K562 (cell line): ENCODE results near the gene EMID1. TPM values are rescaled to one million over a fixed set of nuclear protein-coding genes. Genes with fewer than 3 reads are reported as not detected.
A peak's percentile ranks its signal among the peaks of the same experiment; 100 is the strongest.

Source experiments
- ATAC-seq: fragments of 200-7000 bp; cut with Tn5 transposase; 3 replicates; pipeline ENCODE4 v1.9.1; 2020; ENCODE audit warnings: moderate library complexity
- BruUV-seq: library from RNA; stranded (reverse); fragments of 400-500 nt; replicated peaks from 2 replicates; lab custom pipeline; 2021; lab: Mats Ljungman, UMichigan
- CTCF ChIA-PET: fragments of 300-600 bp; formaldehyde crosslinking; extraction: SDS; loops from one replicate; lab custom pipeline; 2021; ENCODE audit warnings: low intra/inter-chr PET ratio; lab: Yijun Ruan, JAX
- POLR2A ChIA-PET: fragments of 300-600, 350-650 bp; sonication (Branson Sonifier 250); formaldehyde crosslinking; extraction: SDS; loops from one replicate; lab custom pipeline; 2021; ENCODE audit warnings: antibody characterized with exemption, inconsistent platforms; lab: Yijun Ruan, JAX
- DNase-seq, 4 experiments: peaks; one replicate each; pipeline versions ENCODE4 v3.0.0 to v3.0.0-alpha.2; 2011 to 2018; ENCODE audit warnings: low spot score in 3 of 4, mixed read lengths in 3 of 4; ENCODE audit errors: extremely low read depth in 1 of 4
- FAIRE-seq: peaks from 2 replicates; lab custom pipeline; 2011; peaks lifted over from hg19 to GRCh38; lab: Jason Lieb, UNC
- H2AFZ ChIP-seq: 2 replicates; pipeline ENCODE4 v1.6.0; 2011; ENCODE audit warnings: low read depth, low read length, control low read depth, inconsistent platforms
- H3K27ac ChIP-seq: fragments of 200-600 bp; 3 replicates; pipeline ENCODE4 v1.8.0; 2011; ENCODE audit warnings: low read depth, mild to moderate bottlenecking, control low read depth, inconsistent platforms, low read length, moderate library complexity, mixed read lengths; ENCODE audit errors: extremely low read depth
- H3K27me3 ChIP-seq, 2 experiments: fragments of 300-600 bp in 1 of 2; 2 replicates in 1 of 2; 3 replicates in 1 of 2; pipeline versions ENCODE4 v1.6.0 to v1.8.0; 2011; ENCODE audit warnings: inconsistent platforms in 2 of 2, low read length in 2 of 2, mild to moderate bottlenecking in 1 of 2, mixed read lengths in 1 of 2, moderate library complexity in 1 of 2; ENCODE audit not compliant: control insufficient read depth in 2 of 2, insufficient read depth in 2 of 2
- H3K36me3 ChIP-seq: fragments of 300-600 bp; 3 replicates; pipeline ENCODE4 v1.8.0; 2011; ENCODE audit warnings: mild to moderate bottlenecking, low read length, inconsistent platforms; ENCODE audit not compliant: control insufficient read depth, insufficient read depth
- H3K4me1 ChIP-seq, 2 experiments: fragments of 200-600 bp in 1 of 2; replicated peaks in 1 of 2; 2 replicates in 1 of 2; 3 replicates in 1 of 2; pipeline versions ENCODE4 v1.5.1 to v1.8.0; 2011; ENCODE audit warnings: inconsistent platforms in 2 of 2, low read length in 2 of 2, mild to moderate bottlenecking in 1 of 2, mixed read lengths in 1 of 2, moderate library complexity in 1 of 2; ENCODE audit not compliant: control insufficient read depth in 2 of 2, insufficient read depth in 2 of 2
- H3K4me2 ChIP-seq: 2 replicates; pipeline ENCODE4 v1.6.1; 2011; ENCODE audit warnings: low read length, control low read depth, inconsistent platforms, mixed read lengths; ENCODE audit not compliant: insufficient read depth
- H3K4me3 ChIP-seq: fragments of 200-600 bp; sonication (generic), shearing (Covaris generic); 2 replicates; pipeline ENCODE4 v1.5.1; 2016; ENCODE audit warnings: control low read depth, inconsistent platforms
- H3K79me2 ChIP-seq: fragments of 200-600 bp; 3 replicates; pipeline ENCODE4 v1.8.0; 2011; ENCODE audit warnings: low read length, inconsistent platforms; ENCODE audit not compliant: control insufficient read depth, insufficient read depth
- H3K9ac ChIP-seq, 2 experiments: 2 replicates each; pipeline versions ENCODE4 v1.6.0 to v1.6.1; 2011; ENCODE audit warnings: low read depth in 2 of 2, low read length in 2 of 2, control low read depth in 1 of 2, inconsistent platforms in 1 of 2, mild to moderate bottlenecking in 1 of 2, mixed read lengths in 1 of 2; ENCODE audit not compliant: insufficient read depth in 1 of 2
- H3K9me1 ChIP-seq: one replicate; pipeline ENCODE4 v1.6.0; 2011; ENCODE audit warnings: inconsistent platforms, mild to moderate bottlenecking, low read length, moderate library complexity; ENCODE audit not compliant: control insufficient read depth, insufficient read depth
- H3K9me3 ChIP-seq: replicated peaks from 2 replicates; pipeline ENCODE4 v1.5.1; 2011; ENCODE audit warnings: low read depth, low read length, inconsistent platforms; ENCODE audit not compliant: control insufficient read depth, insufficient read depth
- H4K20me1 ChIP-seq: replicated peaks from 2 replicates; pipeline ENCODE4 v1.6.1; 2011; ENCODE audit warnings: low read length, inconsistent platforms, mixed read lengths; ENCODE audit not compliant: control insufficient read depth, insufficient read depth
- ELF2 ChIP-seq: fragments of 250-450 bp; sonication (Bioruptor Pico); IDR thresholded peaks from 2 replicates; pipeline ENCODE4 v1.5.0; 2021; ENCODE audit warnings: mild to moderate bottlenecking
- KDM5B ChIP-seq: fragments of 200-600 bp; sonication (generic); IDR thresholded peaks from 2 replicates; pipeline ENCODE4 v1.6.1; 2012; ENCODE audit warnings: low read depth, mild to moderate bottlenecking, moderate library complexity, low read length, control low read depth, inconsistent platforms; ENCODE audit not compliant: insufficient replicate concordance
- MITF ChIP-seq: IDR thresholded peaks from 2 replicates; pipeline ENCODE4 v1.6.1; 2014; ENCODE audit warnings: antibody characterized with exemption
- RBBP5 ChIP-seq: fragments of 200-600 bp; sonication (generic); IDR thresholded peaks from 2 replicates; pipeline ENCODE4 v1.6.1; 2012; ENCODE audit warnings: borderline replicate concordance, mild to moderate bottlenecking, low read length, control low read depth, inconsistent platforms; ENCODE audit not compliant: insufficient read depth, poor library complexity, severe bottlenecking
- SMAD2 ChIP-seq: fragments of 150-350 bp; IDR thresholded peaks from 2 replicates; pipeline ENCODE4 v1.6.1; 2014; ENCODE audit warnings: low read depth, mild to moderate bottlenecking, low read length
- STAT5B ChIP-seq: fragments of 250-450 bp; sonication (Bioruptor Pico); IDR thresholded peaks from 2 replicates; pipeline ENCODE4 v1.8.0; 2021; ENCODE audit warnings: mild to moderate bottlenecking, inconsistent platforms
- WGBS: fragments of 100-300 bp; shearing (Covaris generic); methylation state at CpG from one replicate; pipeline ENCODE4 v1.1.6; 2016; ENCODE audit warnings: low coverage, mixed read lengths; ENCODE audit not compliant: insufficient coverage; ENCODE audit errors: missing lambda C conversion rate; 5-methylcytosine and 5-hydroxymethylcytosine counted together
- in situ Hi-C: fragments of 300-500 bp; cut with MboI; formaldehyde crosslinking; loops from 4 replicates; pipeline ENCODE4 v1.15.0; 2018; ENCODE audit warnings: inconsistent platforms, mixed read lengths
- intact Hi-C: fragments of 100-400 bp; cut with micrococcal nuclease; formaldehyde crosslinking; loops from 2 replicates; pipeline ENCODE4 v1.14.2; 2022
- polyA plus RNA-seq, 8 experiments: library from polyadenylated mRNA; depleted of rRNA in 4 of 8; stranded (reverse) in 5 of 8; unstranded in 3 of 8; fragments of >200 nt; fragmentation: Nextera tagmentation in 2 of 8; fragmentation: Illumina TruSeq in 1 of 8; extraction: Ambion mirVana in 2 of 8; extraction: Trizol in 1 of 8; gene quantifications; 2 replicates each; pipeline versions ENCODE4 v1.2.1 to v1.2.3, GENCODE V29; 2011 to 2014; ENCODE audit warnings: inconsistent platforms in 1 of 8, missing spikeins in 1 of 8
- total RNA-seq, 7 experiments: library from RNA; depleted of rRNA in 6 of 7; stranded (reverse); fragments of >200 nt in 6 of 7; fragmentation: Illumina TruSeq in 2 of 7; extraction: Trizol in 2 of 7; gene quantifications; 2 replicates each; pipeline versions ENCODE4 v1.2.1 to v1.2.3, GENCODE V29; 2011 to 2021; ENCODE audit warnings: low replicate concordance in 1 of 7
- TF ChIP-seq, protein P1 (sequence below): fragments of 200-600 bp; sonication (generic); IDR thresholded peaks from one replicate; pipeline ENCODE4 v1.6.1; 2012; ENCODE audit warnings: mild to moderate bottlenecking, low read depth, low read length, inconsistent platforms

The EMID1 gene
- total and polyA plus RNA-seq, 9 of the 15 experiments (the other 6 are each of a cell fraction or from before 2014, with no cell fraction given), result 0.15 to 7.2 (median 2.7) TPM

- no peaks in the 10 kb centered on the region for H3K27me3 ChIP-seq
- peaks cover 63% of the 10 kb centered on the region for H3K79me2 ChIP-seq
- peaks cover 24 to 28% of the 10 kb centered on the region in 2 experiments; a peak in 4 of 5 replicates for H3K4me1 ChIP-seq
- WGBS, result 3% methylated on average over 9 of the region's 13 CpGs
- DNase-seq (peak in 1 of 4 experiments; percentile 27), ATAC-seq (peak; percentile 7; the same call in 2 of the 3 replicates), FAIRE-seq (peak; percentile 19)
- H3K9me1 ChIP-seq, result peaks cover 3% of the 10 kb centered on the region
- peaks cover 60% of the 10 kb centered on the region for H3K36me3 ChIP-seq
- ChIA-PET POLR2A (interaction anchor here (0.6 to 2.9 kb wide), 12 partner anchors 8 to 1916 kb away, joined by 3 to 10 read pairs (median 3); partner anchors contain the start of gene XBP1), CTCF (no interaction called here)
- intact Hi-C loops, result loop anchor here (10.0 kb wide), 1 partner anchor 382 kb away; the partner anchor contains the start of gene ZNRF3
- H4K20me1 ChIP-seq, result peaks cover 32% of the 10 kb centered on the region
- no TSS peak for BruUV-seq
- H3K27ac ChIP-seq, result peak overlapping the region; percentile 100
- peak overlapping the region; percentile 100 for H2AFZ ChIP-seq
- peak overlapping the region; percentile 91 for H3K4me3 ChIP-seq
- H3K9me3 ChIP-seq, result no peaks in the 10 kb centered on the region
- peak overlapping the region; percentile 96 for H3K4me2 ChIP-seq
- peak overlapping the region; percentile 100 for H3K9ac ChIP-seq
- in situ Hi-C loops, result no loop called here
- TF ChIP-seq RBBP5 (peak; percentile 18), ELF2 (no peak), SMAD2 (no peak), STAT5B (CRISPR knock-in tag) (no peak), KDM5B (peak; percentile 15), MITF (no peak)
- TF ChIP-seq, protein P1, sequence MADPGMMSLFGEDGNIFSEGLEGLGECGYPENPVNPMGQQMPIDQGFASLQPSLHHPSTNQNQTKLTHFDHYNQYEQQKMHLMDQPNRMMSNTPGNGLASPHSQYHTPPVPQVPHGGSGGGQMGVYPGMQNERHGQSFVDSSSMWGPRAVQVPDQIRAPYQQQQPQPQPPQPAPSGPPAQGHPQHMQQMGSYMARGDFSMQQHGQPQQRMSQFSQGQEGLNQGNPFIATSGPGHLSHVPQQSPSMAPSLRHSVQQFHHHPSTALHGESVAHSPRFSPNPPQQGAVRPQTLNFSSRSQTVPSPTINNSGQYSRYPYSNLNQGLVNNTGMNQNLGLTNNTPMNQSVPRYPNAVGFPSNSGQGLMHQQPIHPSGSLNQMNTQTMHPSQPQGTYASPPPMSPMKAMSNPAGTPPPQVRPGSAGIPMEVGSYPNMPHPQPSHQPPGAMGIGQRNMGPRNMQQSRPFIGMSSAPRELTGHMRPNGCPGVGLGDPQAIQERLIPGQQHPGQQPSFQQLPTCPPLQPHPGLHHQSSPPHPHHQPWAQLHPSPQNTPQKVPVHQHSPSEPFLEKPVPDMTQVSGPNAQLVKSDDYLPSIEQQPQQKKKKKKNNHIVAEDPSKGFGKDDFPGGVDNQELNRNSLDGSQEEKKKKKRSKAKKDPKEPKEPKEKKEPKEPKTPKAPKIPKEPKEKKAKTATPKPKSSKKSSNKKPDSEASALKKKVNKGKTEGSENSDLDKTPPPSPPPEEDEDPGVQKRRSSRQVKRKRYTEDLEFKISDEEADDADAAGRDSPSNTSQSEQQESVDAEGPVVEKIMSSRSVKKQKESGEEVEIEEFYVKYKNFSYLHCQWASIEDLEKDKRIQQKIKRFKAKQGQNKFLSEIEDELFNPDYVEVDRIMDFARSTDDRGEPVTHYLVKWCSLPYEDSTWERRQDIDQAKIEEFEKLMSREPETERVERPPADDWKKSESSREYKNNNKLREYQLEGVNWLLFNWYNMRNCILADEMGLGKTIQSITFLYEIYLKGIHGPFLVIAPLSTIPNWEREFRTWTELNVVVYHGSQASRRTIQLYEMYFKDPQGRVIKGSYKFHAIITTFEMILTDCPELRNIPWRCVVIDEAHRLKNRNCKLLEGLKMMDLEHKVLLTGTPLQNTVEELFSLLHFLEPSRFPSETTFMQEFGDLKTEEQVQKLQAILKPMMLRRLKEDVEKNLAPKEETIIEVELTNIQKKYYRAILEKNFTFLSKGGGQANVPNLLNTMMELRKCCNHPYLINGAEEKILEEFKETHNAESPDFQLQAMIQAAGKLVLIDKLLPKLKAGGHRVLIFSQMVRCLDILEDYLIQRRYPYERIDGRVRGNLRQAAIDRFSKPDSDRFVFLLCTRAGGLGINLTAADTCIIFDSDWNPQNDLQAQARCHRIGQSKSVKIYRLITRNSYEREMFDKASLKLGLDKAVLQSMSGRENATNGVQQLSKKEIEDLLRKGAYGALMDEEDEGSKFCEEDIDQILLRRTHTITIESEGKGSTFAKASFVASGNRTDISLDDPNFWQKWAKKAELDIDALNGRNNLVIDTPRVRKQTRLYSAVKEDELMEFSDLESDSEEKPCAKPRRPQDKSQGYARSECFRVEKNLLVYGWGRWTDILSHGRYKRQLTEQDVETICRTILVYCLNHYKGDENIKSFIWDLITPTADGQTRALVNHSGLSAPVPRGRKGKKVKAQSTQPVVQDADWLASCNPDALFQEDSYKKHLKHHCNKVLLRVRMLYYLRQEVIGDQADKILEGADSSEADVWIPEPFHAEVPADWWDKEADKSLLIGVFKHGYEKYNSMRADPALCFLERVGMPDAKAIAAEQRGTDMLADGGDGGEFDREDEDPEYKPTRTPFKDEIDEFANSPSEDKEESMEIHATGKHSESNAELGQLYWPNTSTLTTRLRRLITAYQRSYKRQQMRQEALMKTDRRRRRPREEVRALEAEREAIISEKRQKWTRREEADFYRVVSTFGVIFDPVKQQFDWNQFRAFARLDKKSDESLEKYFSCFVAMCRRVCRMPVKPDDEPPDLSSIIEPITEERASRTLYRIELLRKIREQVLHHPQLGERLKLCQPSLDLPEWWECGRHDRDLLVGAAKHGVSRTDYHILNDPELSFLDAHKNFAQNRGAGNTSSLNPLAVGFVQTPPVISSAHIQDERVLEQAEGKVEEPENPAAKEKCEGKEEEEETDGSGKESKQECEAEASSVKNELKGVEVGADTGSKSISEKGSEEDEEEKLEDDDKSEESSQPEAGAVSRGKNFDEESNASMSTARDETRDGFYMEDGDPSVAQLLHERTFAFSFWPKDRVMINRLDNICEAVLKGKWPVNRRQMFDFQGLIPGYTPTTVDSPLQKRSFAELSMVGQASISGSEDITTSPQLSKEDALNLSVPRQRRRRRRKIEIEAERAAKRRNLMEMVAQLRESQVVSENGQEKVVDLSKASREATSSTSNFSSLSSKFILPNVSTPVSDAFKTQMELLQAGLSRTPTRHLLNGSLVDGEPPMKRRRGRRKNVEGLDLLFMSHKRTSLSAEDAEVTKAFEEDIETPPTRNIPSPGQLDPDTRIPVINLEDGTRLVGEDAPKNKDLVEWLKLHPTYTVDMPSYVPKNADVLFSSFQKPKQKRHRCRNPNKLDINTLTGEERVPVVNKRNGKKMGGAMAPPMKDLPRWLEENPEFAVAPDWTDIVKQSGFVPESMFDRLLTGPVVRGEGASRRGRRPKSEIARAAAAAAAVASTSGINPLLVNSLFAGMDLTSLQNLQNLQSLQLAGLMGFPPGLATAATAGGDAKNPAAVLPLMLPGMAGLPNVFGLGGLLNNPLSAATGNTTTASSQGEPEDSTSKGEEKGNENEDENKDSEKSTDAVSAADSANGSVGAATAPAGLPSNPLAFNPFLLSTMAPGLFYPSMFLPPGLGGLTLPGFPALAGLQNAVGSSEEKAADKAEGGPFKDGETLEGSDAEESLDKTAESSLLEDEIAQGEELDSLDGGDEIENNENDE, result no peak
Observed at GRCh38 chr22:29266564-29267461, 61.1 kb downstream of the EMID1 start.
